GM19463 (cell line): ENCODE data around the gene TRMT61B.

ENCODE experiments used
- ATAC-seq: cut with Tn5 transposase; IDR thresholded peaks from one replicate; pipeline ENCODE4 v1.9.1; 2021; ENCODE audit warnings: mild to moderate bottlenecking, moderate library complexity; ENCODE audit not compliant: unreplicated experiment

Gene TRMT61B

GRCh38 chr2:28868611-28869010, 1.5 kb downstream of the TRMT61B start:
- ATAC-seq, result no peak

GRCh38 chr2:28855977-28856376, 14.1 kb downstream of the TRMT61B start:
- no peak for ATAC-seq

GRCh38 chr2:28855193-28855592, 14.9 kb downstream of the TRMT61B start:
- no peak for ATAC-seq

- ATAC-seq, result no peak
Observed at GRCh38 chr2:28842042-28842441, 28.1 kb downstream of the TRMT61B start.

GRCh38 chr2:28838971-28839370, 31.1 kb downstream of the TRMT61B start:
- ATAC-seq, result no peak

GRCh38 chr2:28835781-28836180, 34.3 kb downstream of the TRMT61B start:
- no peak for ATAC-seq

- ATAC-seq, result no peak
Observed at GRCh38 chr2:28833740-28834470, 36.2 kb downstream of the TRMT61B start.

GRCh38 chr2:28828382-28828781, 41.7 kb downstream of the TRMT61B start:
- ATAC-seq, result no peak

GRCh38 chr2:28824870-28825269, 45.2 kb downstream of the TRMT61B start:
- no peak for ATAC-seq

- ATAC-seq, result no peak
Observed at GRCh38 chr2:28824207-28824606, 45.9 kb downstream of the TRMT61B start.

- ATAC-seq, result no peak
Observed at GRCh38 chr2:28822036-28822435, 48.1 kb downstream of the TRMT61B start.

GRCh38 chr2:28821295-28821958, 48.7 kb downstream of the TRMT61B start:
- no peak for ATAC-seq

- ATAC-seq, result no peak
Observed at GRCh38 chr2:28818053-28818452, 52.1 kb downstream of the TRMT61B start.

GRCh38 chr2:28810384-28811285, 59.5 kb downstream of the TRMT61B start, which contains the start of gene SPDYA:
Gene SPDYA (plus strand): TSS chr2:28810834. CDS start chr2:28816015, 5,181 bp downstream.
- peak; percentile 79 for ATAC-seq

GRCh38 chr2:28809927-28810326, 60.2 kb downstream of the TRMT61B start:
- no peak for ATAC-seq

GRCh38 chr2:28802975-28803429, 67.1 kb downstream of the TRMT61B start:
- ATAC-seq, result no peak

- ATAC-seq, result no peak
Observed at GRCh38 chr2:28801726-28802125, 68.4 kb downstream of the TRMT61B start.
